Suprapubic skin (tissue), 4 donors: Measurements from ENCODE around the gene ZNF410. TPM values are rescaled to one million over a fixed set of nuclear protein-coding genes. Genes with fewer than 3 reads are reported as not detected.
"Not testable (repeated sequence)": the region's sequence is repeated elsewhere in the genome, so short reads cannot be mapped to it uniquely, and the experiment has no call there.

Source experiments
- DNase-seq, 2 donors: peaks; one replicate each; pipeline ENCODE4 v3.0.0-alpha.2; 2019; ENCODE audit warnings: low spot score in 2 of 2
- H3K27ac ChIP-seq: fragments of 200-600 bp; sonication (generic); one replicate; pipeline ENCODE4 v1.5.1; 2019
- H3K27me3 ChIP-seq: fragments of 200-600 bp; sonication (generic); one replicate; pipeline ENCODE4 v1.5.1; 2019
- H3K36me3 ChIP-seq: fragments of 200-600 bp; sonication (generic); one replicate; pipeline ENCODE4 v1.5.1; 2019
- H3K4me1 ChIP-seq: fragments of 200-600 bp; sonication (generic); one replicate; pipeline ENCODE4 v1.5.1; 2019
- H3K4me3 ChIP-seq: fragments of 200-600 bp; sonication (generic); one replicate; pipeline ENCODE4 v1.5.1; 2019; ENCODE audit warnings: mild to moderate bottlenecking
- H3K9me3 ChIP-seq: fragments of 200-600 bp; sonication (generic); one replicate; pipeline ENCODE4 v1.5.1; 2019
- CTCF ChIP-seq, 2 donors: fragments of 200-600 bp in 1 of 2; fragments of 450-650 bp in 1 of 2; sonication (generic) in 1 of 2; IDR thresholded peaks; one replicate each; pipeline ENCODE4 v1.5.1; 2016 to 2019; ENCODE audit warnings: antibody characterized with exemption in 2 of 2, mild to moderate bottlenecking in 1 of 2, moderate library complexity in 1 of 2
- EP300 ChIP-seq: sonication (generic); formaldehyde crosslinking; IDR thresholded peaks from one replicate; pipeline ENCODE4 v1.6.1; 2017; ENCODE audit warnings: antibody characterized with exemption
- POLR2A ChIP-seq, 2 donors: fragments of 450-650 bp; IDR thresholded peaks; one replicate each; pipeline ENCODE4 v1.6.1; 2017; ENCODE audit warnings: antibody characterized with exemption in 2 of 2, mild to moderate bottlenecking in 2 of 2, moderate library complexity in 2 of 2
- POLR2AphosphoS5 ChIP-seq, 3 donors: sonication (generic); formaldehyde crosslinking; IDR thresholded peaks; one replicate each; pipeline ENCODE4 v1.6.1; 2017; ENCODE audit warnings: antibody characterized with exemption in 3 of 3
- WGBS: methylation state at CpG from one replicate; pipeline ENCODE4 v1.1.5; 2018; 5-methylcytosine and 5-hydroxymethylcytosine counted together
- total RNA-seq, 4 donors: library from RNA; depleted of rRNA; stranded (reverse); fragments of >200 nt; gene quantifications; one replicate each; pipeline ENCODE4 v1.1.0, GENCODE V29; 2016

The ZNF410 gene
- total RNA-seq, result 10 to 100 TPM; 51.9 to 71.2 (median 60.4) TPM

DNA sequence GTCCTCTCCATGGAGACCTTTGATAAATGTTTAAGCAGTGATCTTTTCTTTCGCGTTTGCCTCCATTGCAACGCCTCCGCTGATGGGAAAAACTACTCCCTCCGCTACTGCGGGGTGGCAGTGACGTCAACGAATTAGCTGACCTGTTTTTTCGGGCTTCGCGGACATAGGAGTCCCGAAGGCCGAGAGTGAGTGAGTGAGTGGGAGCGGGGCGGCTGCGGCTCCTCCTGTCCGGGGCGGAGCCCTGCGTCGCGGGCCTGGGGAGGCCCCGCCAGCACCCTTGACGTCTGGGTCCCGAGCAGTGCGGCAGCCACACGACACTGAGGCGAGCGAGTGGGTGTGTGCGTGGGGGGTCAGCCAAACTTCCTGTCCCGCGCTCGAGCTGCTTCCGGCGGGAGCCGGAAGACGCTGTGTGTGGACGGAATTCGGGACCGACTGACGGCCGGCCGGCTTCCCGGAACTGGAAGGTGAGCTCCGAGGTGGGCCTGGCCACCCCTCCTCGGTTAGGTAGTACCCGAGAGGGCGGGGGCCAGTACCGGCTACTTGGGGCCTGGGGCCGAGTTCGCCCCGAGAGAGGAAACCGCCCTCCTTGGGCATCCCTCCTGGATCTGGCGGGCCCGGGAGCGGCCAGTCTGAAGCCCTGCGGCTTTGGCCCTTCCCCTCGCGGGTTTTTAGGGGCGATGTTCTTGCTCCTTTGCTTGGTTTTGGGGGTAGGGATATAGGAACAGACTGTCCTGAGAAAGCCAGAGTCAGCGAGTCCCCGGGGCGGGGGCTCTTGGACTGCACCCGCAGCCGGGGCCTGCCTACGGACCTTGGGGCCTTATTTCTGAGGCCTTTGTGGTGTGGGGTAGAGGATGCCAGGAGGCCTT lies at the start of gene ZNF410:
Gene ZNF410, plus strand, starts transcription at position 411 of the 869 bp plus-strand sequence. CDS start 5,317 bp downstream, outside the sequence.
- H3K27ac ChIP-seq, result peak within 1 kb of the TSS; percentile 91
- TF ChIP-seq EP300, result peak; percentile 4
- no peak for TF ChIP-seq CTCF (IDR thresholded peaks at IDR 0.05)
- peak in 2 of 3 donors; percentile 55 to 73 for TF ChIP-seq POLR2AphosphoS5 (IDR thresholded peaks at IDR 0.05)
- TF ChIP-seq POLR2A (IDR thresholded peaks at IDR 0.05), result peak in 1 of 2 donors; percentile 84
- H3K36me3 ChIP-seq, result no peaks in the 10 kb centered on the region
- 0% methylated on average over 32 of the region's 65 CpGs for WGBS
- peak within 1 kb of the TSS; percentile 72 for H3K4me3 ChIP-seq
- peaks cover 33% of the 10 kb centered on the region for H3K4me1 ChIP-seq
- H3K9me3 ChIP-seq, result no peaks in the 10 kb centered on the region
- H3K27me3 ChIP-seq, result no peaks in the 10 kb centered on the region
- DNase-seq, result peak; percentile 96

DNA sequence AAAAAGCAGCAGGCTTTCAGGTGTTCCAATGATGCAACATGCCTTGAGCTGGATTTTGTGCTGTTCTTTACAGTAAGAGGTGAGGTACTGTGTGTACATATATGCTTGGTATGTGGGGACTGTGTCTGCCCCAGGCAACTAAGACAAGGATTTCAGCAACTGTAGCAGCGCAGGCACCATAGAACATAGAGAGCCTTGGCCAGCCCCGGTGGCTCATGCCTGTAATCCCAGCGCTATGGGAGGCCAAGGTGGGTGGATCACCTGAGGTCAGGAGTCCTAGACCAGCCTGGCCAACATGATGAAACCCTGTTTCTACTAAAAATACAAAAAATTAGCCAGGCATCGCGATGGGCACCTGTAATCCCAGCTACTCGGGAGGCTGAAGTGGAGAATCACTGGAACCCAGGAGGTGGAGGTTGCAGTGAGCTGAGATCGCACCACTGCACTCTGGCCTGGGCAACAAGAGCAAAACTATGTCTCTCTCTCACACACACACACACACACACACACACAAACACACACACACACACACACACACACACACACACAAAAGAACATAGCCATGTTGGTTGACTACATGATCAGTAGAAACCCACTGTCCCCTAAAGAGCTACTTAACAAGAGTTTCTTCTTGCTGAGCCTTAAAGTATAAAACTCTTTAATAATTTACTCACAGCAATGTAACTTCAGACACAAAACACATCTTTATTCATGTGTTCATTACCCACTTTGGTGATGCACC lies 48.2 kb upstream of the ZNF410 start:
- H3K4me3 ChIP-seq, H3K36me3 ChIP-seq, H3K4me1 ChIP-seq, H3K9me3 ChIP-seq, DNase-seq, H3K27me3 ChIP-seq, H3K27ac ChIP-seq: not testable (repeated sequence)
- WGBS, result 92% methylated on average over 5 of the region's 7 CpGs

DNA sequence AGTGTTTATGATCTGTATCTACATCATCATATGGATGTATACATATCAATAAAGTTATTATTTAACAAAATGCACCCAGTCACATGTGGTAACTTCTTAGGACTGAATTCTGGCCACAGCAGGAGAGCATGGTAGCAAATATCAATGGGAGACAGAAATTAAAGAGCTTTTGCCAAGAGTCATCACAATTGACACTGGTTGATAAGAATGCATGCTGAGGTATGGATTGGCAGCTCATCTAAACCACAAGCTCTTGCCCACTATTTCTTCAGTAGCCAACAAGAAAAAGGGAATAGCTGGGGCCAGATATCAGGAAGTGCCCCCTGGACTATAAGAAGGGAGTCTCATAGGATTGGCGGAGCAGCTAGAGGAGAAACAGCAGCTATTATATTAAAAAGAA lies 44.5 kb upstream of the ZNF410 start:
- no peak for DNase-seq
- no peaks in the 10 kb centered on the region for H3K4me1 ChIP-seq
- 88% methylated on average over 1 of the region's 1 CpG for WGBS
- H3K36me3 ChIP-seq, result no peaks in the 10 kb centered on the region
- H3K9me3 ChIP-seq, result no peaks in the 10 kb centered on the region
- no peaks in the 10 kb centered on the region for H3K27me3 ChIP-seq
- no peak overlapping the region for H3K27ac ChIP-seq
- H3K4me3 ChIP-seq, result no peak overlapping the region
- TF ChIP-seq POLR2A (IDR thresholded peaks at IDR 0.05), result no peak
- no peak for TF ChIP-seq EP300
- TF ChIP-seq CTCF (IDR thresholded peaks at IDR 0.05), result no peak
- no peak for TF ChIP-seq POLR2AphosphoS5 (IDR thresholded peaks at IDR 0.05)

DNA sequence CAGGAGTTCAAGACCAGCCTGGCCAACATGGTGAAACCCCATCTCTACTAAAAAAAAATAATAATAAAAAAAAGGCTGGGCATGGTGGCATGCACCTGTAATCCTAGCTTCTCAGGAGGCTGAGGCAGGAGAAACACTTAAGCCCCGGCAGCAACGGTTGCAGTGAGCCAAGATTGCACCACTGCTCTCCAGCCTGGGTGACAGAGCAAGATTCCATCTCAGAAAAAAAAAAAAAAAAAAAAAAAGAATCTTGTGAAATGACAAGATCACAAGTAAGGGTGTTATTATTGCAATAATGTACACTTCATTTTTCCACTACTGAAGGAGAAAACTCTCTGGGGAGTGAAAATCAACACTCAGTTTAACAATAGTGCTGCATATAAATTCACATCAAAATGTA lies 43.8 kb upstream of the ZNF410 start:
- no peaks in the 10 kb centered on the region for H3K9me3 ChIP-seq
- 60% methylated on average over 2 of the region's 2 CpGs for WGBS
- H3K27me3 ChIP-seq, result no peaks in the 10 kb centered on the region
- TF ChIP-seq POLR2A (IDR thresholded peaks at IDR 0.05) (no peak), POLR2AphosphoS5 (IDR thresholded peaks at IDR 0.05) (no peak)
- H3K4me3 ChIP-seq, result no peak overlapping the region
- H3K4me1 ChIP-seq, result no peaks in the 10 kb centered on the region
- no peaks in the 10 kb centered on the region for H3K36me3 ChIP-seq
- no peak for DNase-seq
- H3K27ac ChIP-seq, result no peak overlapping the region

DNA sequence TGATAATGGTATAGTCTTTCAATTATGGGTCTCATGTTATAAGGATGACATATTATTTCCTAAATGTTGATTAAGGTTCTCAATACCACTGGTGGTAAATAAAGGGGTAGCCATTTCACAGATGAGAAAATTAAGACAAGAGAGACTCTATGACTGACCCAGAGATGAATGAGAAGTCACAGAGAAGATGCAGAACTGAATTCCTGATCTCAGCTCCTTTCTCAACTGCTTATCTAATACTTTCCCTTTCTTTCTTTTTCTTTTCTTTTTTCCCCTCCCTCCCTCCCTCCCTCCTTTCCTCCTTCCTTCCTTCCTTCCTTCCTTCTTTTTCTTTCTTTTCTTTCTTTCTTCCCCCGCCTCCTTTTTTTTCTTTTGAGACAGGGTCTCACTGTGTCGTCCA lies 43.4 kb upstream of the ZNF410 start:
- Histone ChIP-seq H3K27ac (no peak overlapping the region), H3K4me1 (no peaks in the 10 kb centered on the region), H3K27me3 (no peaks in the 10 kb centered on the region), H3K36me3 (no peaks in the 10 kb centered on the region), H3K9me3 (no peaks in the 10 kb centered on the region), H3K4me3 (no peak overlapping the region)
- no peak for DNase-seq
- 94% methylated on average over 2 of the region's 2 CpGs for WGBS
- TF ChIP-seq POLR2AphosphoS5 (IDR thresholded peaks at IDR 0.05) (no peak), CTCF (IDR thresholded peaks at IDR 0.05) (no peak), POLR2A (IDR thresholded peaks at IDR 0.05) (no peak), EP300 (no peak)

GRCh38 chr14:73846947-73847346 lies 39.7 kb upstream of the ZNF410 start:
- Histone ChIP-seq H3K4me1 (peaks cover 6% of the 10 kb centered on the region), H3K27me3 (no peaks in the 10 kb centered on the region), H3K9me3 (no peaks in the 10 kb centered on the region), H3K4me3 (no peak overlapping the region), H3K27ac (no peak overlapping the region), H3K36me3 (no peaks in the 10 kb centered on the region)
- TF ChIP-seq EP300 (no peak), POLR2AphosphoS5 (IDR thresholded peaks at IDR 0.05) (no peak), POLR2A (IDR thresholded peaks at IDR 0.05) (no peak), CTCF (IDR thresholded peaks at IDR 0.05) (no peak)
- 75% methylated on average over 4 of the region's 4 CpGs for WGBS
- DNase-seq, result no peak
